Left ventricle myocardium superior (tissue), 1 donor: ENCODE data around the gene ARHGEF25. TPM values are rescaled to one million over a fixed set of nuclear protein-coding genes. Genes with fewer than 3 reads are reported as not detected.
"Not testable (repeated sequence)": the region's sequence is repeated elsewhere in the genome, so short reads cannot be mapped to it uniquely, and the experiment has no call there.

ENCODE experiments used
- ATAC-seq: fragments of 200-7000 bp; cut with Tn5 transposase; one replicate; pipeline ENCODE4 v1.9.1; 2020; ENCODE audit warnings: mild to moderate bottlenecking, moderate library complexity
- DNase-seq: peaks from one replicate; pipeline ENCODE4 v3.0.0-alpha.2; 2020
- intact Hi-C: fragments of 100-400 bp; cut with micrococcal nuclease; formaldehyde crosslinking; loops from one replicate; pipeline ENCODE4 v1.11.0; 2022
- total RNA-seq: library from RNA; stranded (reverse); fragmentation: NEBNext Ultra II Directional; extraction: Animal tissue kit (Norgen Biotek cat#: 25700); gene quantifications from one replicate; pipeline ENCODE4 v1.2.1, GENCODE V29; 2021
- donor health status: DM: no; HTN: yes; CAD: no; lungs with severe emphysema.

Gene ARHGEF25
- total RNA-seq, 1 donor from 2014 or later = 11.9 TPM

DNA sequence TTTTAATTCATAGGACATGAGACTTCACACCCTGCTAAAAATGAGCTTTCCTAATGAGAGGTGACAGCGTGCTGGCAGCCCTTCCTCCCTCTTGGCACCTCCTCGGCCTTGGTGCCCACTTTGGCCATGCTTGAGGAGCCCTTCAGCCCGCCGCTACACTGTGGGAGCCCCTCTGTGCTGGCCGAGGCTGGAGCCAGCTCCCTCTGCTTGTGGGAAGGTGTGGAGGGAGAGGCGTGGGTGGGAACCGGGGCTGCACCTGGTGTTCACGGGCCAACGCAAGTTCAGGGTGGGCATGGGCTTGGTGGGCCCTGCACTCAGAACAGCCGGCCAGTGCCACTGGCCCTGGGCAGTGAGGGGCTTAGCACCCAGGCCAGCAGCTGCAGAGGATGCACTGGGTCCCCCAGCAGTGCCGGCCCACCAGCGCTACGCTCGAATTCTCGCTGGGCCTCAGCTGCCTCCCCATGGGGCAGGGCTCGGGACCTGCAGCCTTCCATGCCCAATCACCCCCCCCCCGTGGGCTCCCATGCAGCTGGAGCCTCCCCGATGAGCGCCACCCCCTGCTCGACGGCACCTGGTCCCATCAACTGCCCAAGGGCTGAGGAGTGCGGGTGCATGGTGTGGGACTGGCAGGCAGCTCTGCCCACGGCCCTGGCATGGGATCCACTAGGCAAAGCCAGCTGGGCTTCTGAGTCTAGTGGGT lies 44.5 kb downstream of the ARHGEF25 start:
- intact Hi-C loops = no loop called here
- no peak for DNase-seq
- ATAC-seq = no peak

DNA sequence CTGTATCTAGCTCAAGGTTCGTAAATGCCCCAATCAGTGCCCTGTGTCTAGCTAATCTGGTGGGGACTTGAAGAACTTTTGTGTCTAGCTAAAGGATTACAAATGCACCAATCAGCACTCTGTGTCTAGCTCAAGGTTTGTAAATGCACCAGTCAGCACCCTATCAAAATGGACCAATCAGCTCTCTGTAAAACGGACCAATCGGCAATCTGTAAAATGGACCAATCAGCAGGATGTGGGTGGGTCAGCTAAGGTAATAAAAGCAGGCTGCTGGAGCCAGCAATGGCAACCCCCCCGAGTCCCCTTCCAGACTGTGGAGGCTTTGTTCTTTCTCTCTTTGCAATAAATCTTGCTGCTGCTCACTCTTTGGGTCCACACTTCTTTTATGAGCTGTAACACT lies 45.2 kb downstream of the ARHGEF25 start:
- intact Hi-C loops, ATAC-seq, DNase-seq: not testable (repeated sequence)

DNA sequence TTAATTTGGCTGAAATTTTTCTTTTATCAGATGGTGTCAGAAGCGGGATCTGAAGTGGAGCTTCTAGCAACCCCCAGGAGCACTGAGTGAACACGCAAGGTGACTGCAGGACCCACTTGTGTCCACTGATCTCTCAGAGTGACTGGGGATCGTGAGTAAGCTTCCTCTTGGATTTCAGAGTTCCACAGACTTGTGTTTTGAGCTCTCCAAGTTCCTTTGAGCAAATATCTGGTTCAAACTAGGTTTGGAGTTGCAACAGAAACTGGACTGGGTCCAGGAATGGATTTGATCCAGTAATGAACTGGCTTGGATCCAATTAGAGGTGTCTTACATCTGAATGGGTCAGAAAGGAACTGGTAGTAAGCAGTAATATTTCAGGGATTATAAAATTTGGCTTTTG lies 46.5 kb downstream of the ARHGEF25 start:
- DNase-seq = no peak
- ATAC-seq = no peak
- intact Hi-C loops = no loop called here

DNA sequence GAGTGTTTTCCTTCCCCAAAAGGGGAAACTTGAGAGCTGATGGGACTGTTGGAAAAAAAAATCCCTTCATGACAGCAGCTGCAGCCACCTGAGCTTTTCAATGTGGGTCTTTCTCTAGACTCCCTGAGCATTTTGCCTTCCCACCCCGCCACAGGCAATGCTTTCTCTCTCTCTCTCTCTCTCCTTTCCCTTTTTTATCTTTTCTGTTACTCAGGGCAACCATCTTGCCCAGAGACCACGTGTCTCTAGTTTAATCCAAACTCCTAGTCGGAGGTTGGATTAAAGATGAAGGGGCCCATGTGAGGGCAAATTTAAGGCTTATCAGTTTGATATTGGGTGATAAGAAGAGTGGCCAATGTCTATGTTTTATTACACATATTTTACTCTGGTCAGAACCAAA lies 47.7 kb downstream of the ARHGEF25 start:
- no peak for DNase-seq
- ATAC-seq = no peak
- intact Hi-C loops = no loop called here

DNA sequence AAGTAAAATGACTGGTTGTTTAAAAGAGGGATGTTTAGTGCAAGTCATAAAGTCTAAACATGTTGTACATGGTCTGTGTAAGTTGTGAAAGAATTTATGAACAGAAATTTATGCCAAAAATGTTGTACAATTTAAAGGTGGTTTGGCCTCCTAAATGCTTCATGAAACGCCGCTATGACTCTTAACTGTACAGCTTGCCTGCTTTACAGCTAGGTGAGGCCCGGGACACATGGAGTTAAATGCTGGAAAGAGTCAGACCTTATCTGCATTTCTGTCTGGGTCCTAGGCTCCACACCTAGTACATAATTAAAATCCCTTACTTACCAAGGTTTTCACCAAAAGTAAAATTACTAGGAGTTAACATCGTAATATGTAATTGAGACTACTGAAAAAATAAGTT lies 50.1 kb downstream of the ARHGEF25 start:
- ATAC-seq (no peak), DNase-seq (no peak)
- intact Hi-C loops = no loop called here

DNA sequence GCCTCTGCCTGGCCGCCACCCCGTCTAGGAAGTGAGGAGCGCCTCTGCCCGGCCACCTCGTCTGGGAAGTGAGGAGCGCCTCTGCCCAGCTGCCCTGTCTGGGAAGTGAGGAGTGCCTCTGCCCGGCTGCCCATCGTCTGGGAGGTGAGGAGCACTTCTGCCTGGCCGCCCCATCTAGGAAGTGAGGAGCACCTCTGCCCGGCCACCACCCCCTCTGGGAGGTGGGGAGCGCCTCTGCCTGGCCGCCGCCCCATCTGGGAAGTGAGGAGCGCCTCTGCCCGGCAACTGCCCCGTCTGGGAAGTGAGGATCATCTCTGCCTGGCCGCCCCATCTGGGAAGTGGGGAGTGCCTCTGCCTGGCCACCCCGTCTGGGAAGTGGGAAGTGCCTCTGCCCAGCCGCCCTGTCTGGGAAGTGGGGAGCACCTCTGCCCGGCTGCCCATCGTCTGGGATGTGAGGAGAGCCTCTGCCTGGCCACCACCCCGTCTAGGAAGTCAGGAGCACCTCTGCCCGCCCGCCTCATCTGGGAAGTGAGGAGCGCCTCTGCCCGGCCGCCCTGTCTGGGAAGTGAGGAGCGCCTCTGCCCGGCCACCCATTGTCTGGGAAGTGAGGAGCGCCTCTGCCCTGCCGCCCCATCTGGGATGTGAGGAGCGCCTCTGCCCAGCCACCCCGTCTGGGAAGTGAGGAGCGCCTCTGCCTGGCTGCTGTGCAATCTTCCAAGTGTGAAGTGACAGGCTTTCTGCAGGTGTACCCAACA lies 54.0 kb downstream of the ARHGEF25 start:
- DNase-seq, intact Hi-C loops, ATAC-seq: not testable (repeated sequence)

Other genes with a start within 250 kb of the ARHGEF25 start
- gene R3HDM2, start 180.4 kb upstream of the ARHGEF25 start, total RNA-seq = 54.4 TPM
- not detected for gene INHBC, start 176.7 kb upstream of the ARHGEF25 start, total RNA-seq
- not detected for gene INHBE, start 156.1 kb upstream of the ARHGEF25 start, total RNA-seq
- 0.37 TPM for gene GLI1, start 151.7 kb upstream of the ARHGEF25 start, total RNA-seq
- gene ARHGAP9, start 131.6 kb upstream of the ARHGEF25 start, total RNA-seq = 5.7 TPM
- gene MARS1, start 123.4 kb upstream of the ARHGEF25 start, total RNA-seq = 72.7 TPM
- 22.2 TPM for gene DDIT3, start 90.9 kb upstream of the ARHGEF25 start, total RNA-seq
- 35.2 TPM for gene MBD6, start 88.6 kb upstream of the ARHGEF25 start, total RNA-seq
- 89.2 TPM for gene DCTN2, start 64.2 kb upstream of the ARHGEF25 start, total RNA-seq
- gene KIF5A, start 61.4 kb upstream of the ARHGEF25 start, total RNA-seq = 0.12 TPM
- gene PIP4K2C, start 20.2 kb upstream of the ARHGEF25 start, total RNA-seq = 11.9 TPM
- 21.4 TPM for gene DTX3, start 6.6 kb upstream of the ARHGEF25 start, total RNA-seq
- gene B4GALNT1, start 21.8 kb downstream of the ARHGEF25 start, total RNA-seq = 5.1 TPM
- 104 TPM for gene OS9, start 82.7 kb downstream of the ARHGEF25 start, total RNA-seq
- gene AGAP2, start 127.3 kb downstream of the ARHGEF25 start, total RNA-seq = 7.5 TPM
- 32.8 TPM for gene TSPAN31, start 133.6 kb downstream of the ARHGEF25 start, total RNA-seq
- gene CDK4, start 140.9 kb downstream of the ARHGEF25 start, total RNA-seq = 42.1 TPM
- gene MARCHF9, start 143.7 kb downstream of the ARHGEF25 start, total RNA-seq = 15.6 TPM
- not detected for gene CYP27B1, start 155.6 kb downstream of the ARHGEF25 start, total RNA-seq
- 7.5 TPM for gene METTL1, start 160.7 kb downstream of the ARHGEF25 start, total RNA-seq
- gene EEF1AKMT3, start 161.2 kb downstream of the ARHGEF25 start, total RNA-seq = 1.6 TPM
- gene TSFM, start 171.4 kb downstream of the ARHGEF25 start, total RNA-seq = 52.4 TPM
- gene AVIL, start 207.3 kb downstream of the ARHGEF25 start, total RNA-seq = 2.4 TPM
- 104 TPM for gene CTDSP2, start 235.3 kb downstream of the ARHGEF25 start, total RNA-seq